Esophagus muscularis mucosa (tissue), 3 donors: Measurements from ENCODE around the gene TMEM94.

ENCODE experiments used
- CTCF ChIP-seq, 3 experiments: fragments of 200-600 bp in 2 of 3; fragments of 450-650 bp in 1 of 3; sonication (generic) in 2 of 3; IDR thresholded peaks; one replicate each; pipeline ENCODE4 v1.5.1; 2017 to 2019; ENCODE audit warnings: antibody characterized with exemption in 3 of 3, mild to moderate bottlenecking in 2 of 3, moderate library complexity in 1 of 3
- POLR2A ChIP-seq: fragments of 450-650 bp; IDR thresholded peaks from one replicate; pipeline ENCODE4 v1.6.1; 2017; ENCODE audit warnings: antibody characterized with exemption, moderate library complexity, mild to moderate bottlenecking, low read depth
- POLR2AphosphoS5 ChIP-seq, 2 donors: sonication (generic); formaldehyde crosslinking; IDR thresholded peaks; one replicate each; pipeline ENCODE4 v1.6.1; 2017; ENCODE audit warnings: antibody characterized with exemption in 2 of 2

- TF ChIP-seq CTCF (IDR thresholded peaks at IDR 0.05) (no peak), POLR2A (no peak), POLR2AphosphoS5 (IDR thresholded peaks at IDR 0.05) (no peak)
Observed at GRCh38 chr17:75440738-75441448, 15.5 kb upstream of the TMEM94 start.
